SHP77 (cell line): ENCODE data around the gene MRPL4.
"Not testable (repeated sequence)": the region's sequence is repeated elsewhere in the genome, so short reads cannot be mapped to it uniquely, and the experiment has no call there.

Source experiments
- DNase-seq, 2 experiments: peaks; one replicate each; lab custom pipeline; 2025; lab: John Stamatoyannopoulos, UW

The MRPL4 gene

DNA sequence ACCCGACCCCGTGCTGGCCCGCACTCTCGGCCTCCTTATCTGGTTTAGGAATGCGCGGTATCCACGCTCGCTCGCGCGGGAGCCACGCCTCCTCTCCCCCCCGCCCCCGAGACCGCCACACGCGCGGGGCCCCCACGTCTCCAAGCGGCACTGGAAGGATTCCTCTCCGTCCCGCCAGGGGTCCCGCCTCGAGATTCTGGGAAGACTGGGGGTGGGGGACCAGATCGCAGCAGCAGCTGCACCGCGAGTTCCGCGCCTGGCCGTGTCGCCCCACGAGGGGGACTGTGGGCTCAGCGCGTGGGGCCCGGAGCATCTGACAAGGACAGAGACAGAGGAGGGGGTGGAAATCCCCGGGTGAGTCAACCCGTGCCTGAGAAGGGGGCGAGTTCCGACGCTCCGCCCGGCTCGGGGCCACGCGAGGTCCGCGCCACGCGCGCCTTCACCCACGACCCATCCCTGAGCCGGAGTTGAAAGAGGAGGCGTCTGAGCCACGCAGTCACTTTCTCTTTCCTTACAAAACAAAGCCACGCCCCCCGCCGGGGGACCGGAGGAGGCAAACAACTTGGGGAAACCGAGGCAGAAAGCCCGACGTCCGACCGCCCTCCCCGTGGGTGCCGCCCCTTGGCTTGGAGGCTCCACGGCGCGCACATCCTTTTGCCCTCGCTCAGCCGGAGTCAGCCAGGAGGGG, 21.7 kb upstream of the MRPL4 start:
- no peak for DNase-seq

DNA sequence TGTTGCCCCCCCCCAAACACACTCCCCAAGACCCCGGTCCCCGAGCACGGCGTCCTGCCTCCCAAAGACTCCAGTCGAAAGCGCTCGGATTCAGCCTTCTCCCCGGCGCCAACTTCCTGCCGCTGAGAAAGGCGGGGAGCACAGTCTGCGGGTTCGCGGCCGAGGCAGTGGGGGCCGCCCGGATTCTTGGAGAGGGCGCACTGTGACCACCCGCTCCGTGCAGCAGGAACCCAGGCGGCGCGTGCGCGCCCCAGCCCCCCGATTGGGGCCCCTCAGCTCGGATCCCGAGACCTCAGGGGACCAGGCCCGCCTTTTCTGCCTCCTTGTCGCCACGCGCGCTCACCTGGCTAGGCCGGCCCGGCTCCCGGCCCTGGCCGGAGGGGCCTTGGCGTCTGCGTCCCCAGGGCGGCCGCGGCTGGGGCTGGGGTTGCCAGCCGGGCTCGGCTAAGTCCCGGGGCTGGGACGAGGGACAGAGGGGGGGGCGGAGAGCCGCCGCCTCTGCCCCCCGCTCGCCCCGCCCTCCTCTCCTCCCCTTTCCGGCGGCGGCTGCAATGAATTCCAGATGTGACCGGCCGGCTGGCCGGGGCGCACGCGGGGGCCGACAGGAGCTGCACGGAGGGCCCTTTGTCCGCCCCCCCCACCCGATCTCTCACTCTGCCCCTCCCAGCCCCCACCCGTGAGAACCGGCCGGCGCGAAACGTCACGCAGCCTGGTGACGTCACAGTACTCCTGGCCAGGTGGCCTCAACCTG, 21.0 kb upstream of the MRPL4 start, which contains the start of gene S1PR2:
S1PR2 (minus strand) TSS at position 471 of the 751 bp plus-strand sequence. CDS start 6,426 bp downstream, outside the sequence.
- DNase-seq: peak in 1 of 2 experiments; percentile 60

- DNase-seq: no peak
Measured at GRCh38 chr19:10231612-10232228, 20.3 kb upstream of the MRPL4 start.

DNA sequence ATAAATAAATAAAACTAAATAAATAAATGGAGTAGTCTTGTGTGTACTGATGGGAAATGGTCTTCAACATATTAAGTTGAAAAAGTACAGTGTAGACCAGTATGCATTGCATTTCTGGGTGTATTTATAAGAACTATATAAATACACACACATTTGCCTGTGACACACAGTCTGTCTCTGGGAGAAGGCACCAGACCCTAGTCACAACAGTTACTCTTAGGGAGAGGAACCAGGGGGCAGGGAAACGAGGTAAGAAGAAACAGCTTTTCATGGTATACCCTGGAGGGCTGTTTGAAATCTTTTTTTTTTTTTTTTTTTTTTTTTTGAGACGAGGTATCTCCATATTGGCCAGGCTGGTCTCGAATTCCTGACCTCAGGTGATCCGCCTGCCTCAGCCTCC, 18.1 kb upstream of the MRPL4 start:
- DNase-seq: no peak

DNA sequence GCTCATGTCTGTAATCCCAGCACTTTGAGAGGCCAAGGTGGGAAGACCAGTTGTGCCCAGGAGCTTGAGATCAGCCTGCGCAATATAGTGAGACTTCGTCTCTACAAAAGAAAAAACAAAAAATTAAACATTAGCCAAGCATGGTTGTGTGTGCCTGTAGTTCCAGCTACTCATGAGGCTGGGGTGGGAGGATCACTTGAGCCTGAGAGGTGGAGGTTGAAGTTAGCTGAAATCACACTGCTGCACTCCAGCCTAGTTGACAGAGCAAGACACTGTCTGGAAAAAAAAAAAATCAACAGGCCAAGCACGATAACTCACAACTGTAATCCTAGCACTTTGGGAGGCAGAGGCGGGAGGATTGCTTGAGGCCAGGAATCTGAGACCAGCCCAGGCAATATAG, 17.0 kb upstream of the MRPL4 start:
- DNase-seq: no peak

DNA sequence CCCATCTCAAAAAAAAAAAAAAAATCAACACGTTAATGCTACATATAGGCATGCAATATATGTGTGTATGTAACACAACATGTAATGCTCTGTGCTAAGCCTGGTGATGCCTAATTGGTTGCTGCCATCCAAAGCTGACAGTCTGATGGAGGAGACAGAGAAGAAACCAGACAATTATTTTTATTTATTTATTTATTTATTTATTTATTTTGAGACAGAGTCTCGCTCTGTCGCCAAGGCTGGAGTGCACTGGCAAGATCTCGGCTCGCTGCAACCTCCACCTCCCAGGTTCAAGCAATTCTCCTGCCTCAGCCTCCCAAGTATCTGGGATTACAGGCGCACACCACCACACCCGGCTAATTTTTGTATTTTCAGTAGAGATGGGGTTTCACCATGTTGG, 16.6 kb upstream of the MRPL4 start:
- DNase-seq: not testable (repeated sequence)

DNA sequence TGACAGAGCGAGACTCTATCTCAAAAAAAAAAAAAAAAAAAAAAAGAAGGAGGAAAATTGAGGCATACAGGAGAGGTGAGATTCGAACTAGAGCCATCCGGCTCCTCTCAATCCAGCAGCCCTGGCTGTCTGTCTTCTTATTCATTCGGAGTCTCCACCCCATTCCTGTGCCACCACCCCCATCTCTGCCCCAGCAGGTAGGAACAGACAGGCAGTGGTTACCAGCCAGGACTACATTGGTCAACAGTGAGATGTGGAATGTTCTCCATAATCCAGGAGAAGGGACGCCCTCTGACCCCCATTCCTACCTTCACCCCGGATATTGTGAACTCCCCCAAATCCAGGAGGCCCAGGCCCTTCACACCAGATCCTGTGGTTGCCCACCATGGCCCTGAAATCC, 14.3 kb upstream of the MRPL4 start:
- peak; percentile 41 to 71 for DNase-seq

GRCh38 chr19:10238172-10238783, 13.7 kb upstream of the MRPL4 start:
- peak; percentile 89 to 96 for DNase-seq

DNA sequence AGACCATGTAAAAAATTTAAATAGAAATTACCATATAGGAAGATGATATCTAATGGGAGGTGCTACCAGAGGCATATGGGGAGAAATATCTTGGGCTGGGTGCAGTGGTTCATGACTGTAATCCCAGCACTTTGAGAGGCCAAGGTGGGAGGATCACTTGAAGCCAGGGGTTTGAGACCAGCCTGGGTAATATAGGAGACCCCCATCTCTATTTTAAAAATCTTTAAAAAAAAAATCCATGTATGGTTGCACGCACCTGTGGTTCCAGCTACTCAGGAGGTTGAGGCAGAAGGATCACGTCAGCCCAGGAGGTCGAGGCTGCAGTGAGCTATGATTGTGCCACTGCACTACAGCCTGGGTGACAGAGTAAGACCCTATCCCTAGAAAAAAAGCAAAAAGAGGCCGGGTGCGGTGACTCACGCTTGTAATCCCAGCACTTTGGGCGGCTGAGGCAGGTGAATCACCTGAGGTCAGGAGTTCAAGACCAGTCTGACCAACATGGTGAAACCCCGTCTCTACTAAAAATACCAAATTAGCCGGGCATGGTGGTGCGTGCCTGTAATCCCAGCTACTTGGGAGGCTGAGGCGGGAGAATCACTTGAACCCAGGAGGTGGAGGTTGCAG, 10.1 kb upstream of the MRPL4 start:
- not testable (repeated sequence) for DNase-seq

DNA sequence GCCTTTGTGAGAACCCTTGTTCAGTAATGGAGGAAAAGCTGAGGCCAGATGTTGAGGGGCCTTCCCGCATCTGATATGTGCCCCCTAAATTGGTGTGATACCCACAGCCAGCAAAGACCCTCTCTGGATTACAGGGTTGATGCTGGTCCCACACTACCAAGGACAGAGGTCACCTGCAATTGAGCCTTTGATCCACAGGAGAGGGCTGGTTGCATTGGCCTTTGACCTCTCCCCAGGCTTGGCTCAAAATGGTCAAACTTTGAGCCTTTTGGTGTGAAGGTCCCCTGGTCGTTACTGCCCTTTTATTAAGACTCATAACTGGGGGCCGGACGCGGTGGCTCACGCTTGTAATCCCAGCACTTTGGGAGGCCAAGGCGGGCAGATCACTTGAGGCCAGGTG, 8.4 kb upstream of the MRPL4 start:
- DNase-seq: no peak

GRCh38 chr19:10245189-10245939, 6.7 kb upstream of the MRPL4 start:
- no peak for DNase-seq

GRCh38 chr19:10246511-10246910, 5.5 kb upstream of the MRPL4 start:
- DNase-seq: no peak

DNA sequence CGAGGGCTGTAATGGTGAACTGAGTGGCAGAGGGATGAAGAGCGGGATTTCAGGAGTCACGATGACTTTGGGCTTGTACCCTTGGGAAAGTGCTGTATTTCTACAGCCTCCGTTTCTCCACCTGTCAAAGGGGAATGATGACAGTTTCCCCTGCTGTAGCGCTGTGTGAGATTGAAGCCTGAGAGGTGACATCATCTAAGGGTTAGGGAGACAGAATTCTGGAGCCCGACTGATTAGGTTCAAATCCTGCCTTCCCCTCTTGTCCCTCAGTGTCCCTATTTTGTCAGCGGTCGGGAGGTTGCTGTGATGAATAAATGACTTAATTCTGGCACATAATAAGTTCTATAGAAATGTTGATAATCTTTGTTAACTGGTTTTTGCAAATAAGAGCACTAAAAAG, 693 bp downstream of the MRPL4 start:
- no peak for DNase-seq

DNA sequence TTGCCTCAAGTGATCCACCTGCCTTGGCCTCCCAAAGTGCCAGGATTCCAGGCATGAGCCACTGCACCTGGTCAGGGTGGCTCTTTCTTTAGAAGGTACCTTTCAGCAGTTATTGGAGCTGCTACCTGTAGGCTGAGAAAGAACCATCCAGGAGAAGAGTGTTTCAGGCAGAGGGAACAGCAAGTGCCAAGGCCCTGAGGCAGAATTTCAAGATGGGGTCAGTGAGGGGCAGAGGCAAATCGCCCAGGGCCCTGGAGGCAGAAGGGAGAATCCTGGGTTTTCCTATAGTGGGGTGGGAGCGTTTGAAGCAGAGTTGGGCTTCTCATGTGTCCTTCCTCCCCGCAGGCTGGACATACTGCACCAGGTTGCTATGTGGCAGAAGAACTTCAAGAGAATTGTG, 2.2 kb downstream of the MRPL4 start:
- DNase-seq: no peak

DNA sequence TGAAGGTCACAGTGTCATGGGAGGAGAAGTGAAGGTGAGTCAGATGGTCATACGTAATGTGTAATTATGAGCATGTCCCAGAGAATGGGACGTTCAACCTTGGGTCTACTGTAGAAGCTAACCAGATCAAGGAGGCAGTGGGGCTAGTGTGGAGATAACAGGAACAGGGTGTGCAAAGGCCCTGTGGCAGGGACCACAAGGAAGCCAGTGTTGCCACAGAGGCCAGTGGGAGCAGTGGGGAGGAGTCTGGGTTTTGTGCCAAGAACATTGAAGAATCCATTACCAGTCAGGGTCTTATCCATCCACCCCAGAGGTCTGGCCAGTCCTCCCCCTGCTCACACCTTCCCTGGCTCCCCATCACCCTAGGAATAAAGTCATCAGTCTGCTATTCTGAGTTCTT, 3.3 kb downstream of the MRPL4 start:
- no peak for DNase-seq

- no peak for DNase-seq
Measured at GRCh38 chr19:10256551-10256950, 4.5 kb downstream of the MRPL4 start.

DNA sequence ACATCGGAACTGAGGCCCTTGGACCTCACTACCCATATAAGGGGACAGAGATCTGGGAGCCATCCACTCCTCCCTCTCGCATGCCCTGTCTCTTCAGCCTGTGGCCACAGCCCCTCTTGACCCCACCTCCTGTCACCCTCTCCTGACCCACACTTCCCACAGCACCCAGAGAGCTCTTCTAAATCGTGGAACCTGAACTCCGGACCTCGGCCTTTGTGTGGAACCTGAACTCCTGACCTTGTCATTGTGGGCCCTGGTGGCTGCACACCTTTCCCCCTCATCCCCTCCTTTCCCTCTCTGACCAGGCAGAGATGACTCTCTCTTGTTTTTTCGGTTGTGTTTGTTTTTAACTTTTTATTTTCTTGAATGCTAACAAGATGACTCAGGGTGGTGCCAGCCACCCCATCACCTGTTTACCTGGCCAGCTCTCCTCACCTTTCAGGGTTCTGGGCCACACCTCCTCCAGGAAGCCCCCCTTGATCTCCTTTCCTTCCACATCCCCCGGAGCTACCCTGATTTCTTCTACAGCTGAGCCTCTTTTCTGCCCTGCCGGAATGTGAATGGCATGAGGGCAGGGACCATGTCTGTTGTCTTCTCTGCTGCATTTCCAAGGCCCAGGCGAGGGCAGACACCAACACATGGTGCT, 5.1 kb downstream of the MRPL4 start:
- DNase-seq: no peak

- DNase-seq: no peak
Measured at GRCh38 chr19:10258080-10258710, 6.2 kb downstream of the MRPL4 start.

- DNase-seq: peak; percentile 81 to 83
Measured at GRCh38 chr19:10259162-10259905, 7.3 kb downstream of the MRPL4 start.

- DNase-seq: no peak
Measured at GRCh38 chr19:10260141-10260584, 8.1 kb downstream of the MRPL4 start.
